SH-SY5Y (cell line): ENCODE results near the gene PLSCR2.

ENCODE experiments used
- GATA2 ChIP-seq: IDR thresholded peaks from 2 replicates; pipeline ENCODE4 v1.6.1; 2011; ENCODE audit warnings: mild to moderate bottlenecking, low read depth, low read length
- GATA3 ChIP-seq: IDR thresholded peaks from 2 replicates; pipeline ENCODE4 v1.6.1; 2011; ENCODE audit warnings: low read depth, mild to moderate bottlenecking, low read length, moderate library complexity

- TF ChIP-seq GATA3 (no peak), GATA2 (no peak)
Measured at GRCh38 chr3:146421819-146422759, 47.3 kb downstream of the PLSCR2 start.
